CD4-positive, alpha-beta memory T cell (primary cell): Measurements from ENCODE around the gene LILRA2. TPM values are rescaled to one million over a fixed set of nuclear protein-coding genes. Genes with fewer than 3 reads are reported as not detected.
A peak's percentile ranks its signal among the peaks of the same experiment; 100 is the strongest.
"Not testable (repeated sequence)": the region's sequence is repeated elsewhere in the genome, so short reads cannot be mapped to it uniquely, and the experiment has no call there.

ENCODE experiments used
- CTCF ChIA-PET: fragments of 350-600 bp; sonication (Branson Sonifier 250); formaldehyde crosslinking; loops from one replicate; lab custom pipeline; 2021; ENCODE audit warnings: inconsistent platforms; ENCODE audit not compliant: partially characterized antibody; lab: Charles Lee
- POLR2A ChIA-PET: fragments of 350-600 bp; sonication (Branson Sonifier 250); formaldehyde crosslinking; loops from one replicate; lab custom pipeline; 2021; ENCODE audit not compliant: partially characterized antibody; lab: Charles Lee
- DNase-seq, 5 donors: peaks; one replicate each; pipeline versions ENCODE4 v3.0.0 to v3.0.0-alpha.2; 2020 to 2022; ENCODE audit warnings: mixed read lengths in 1 of 5
- H3K27ac ChIP-seq: one replicate; pipeline ENCODE4 v1.7.0; 2013; ENCODE audit warnings: low read depth, low read length
- H3K27me3 ChIP-seq: 2 replicates; pipeline ENCODE4 v1.7.0; 2013; ENCODE audit warnings: mild to moderate bottlenecking, low read length, moderate library complexity; ENCODE audit not compliant: insufficient read depth
- H3K36me3 ChIP-seq: 2 replicates; pipeline ENCODE4 v1.7.0; 2013; ENCODE audit warnings: mild to moderate bottlenecking, low read length, moderate library complexity; ENCODE audit not compliant: insufficient read depth
- H3K4me1 ChIP-seq: 2 replicates; pipeline ENCODE4 v1.7.0; 2013; ENCODE audit warnings: mild to moderate bottlenecking, low read length, moderate library complexity; ENCODE audit not compliant: insufficient read depth
- H3K4me3 ChIP-seq, 2 donors: one replicate each; pipeline ENCODE4 v1.7.0; 2013; ENCODE audit warnings: low read length in 2 of 2, mild to moderate bottlenecking in 1 of 2
- H3K9me3 ChIP-seq, 2 donors: one replicate each; pipeline ENCODE4 v1.7.0; 2013; ENCODE audit warnings: low read length in 2 of 2, control low read depth in 1 of 2; ENCODE audit not compliant: control insufficient read depth in 1 of 2
- H3K27ac Mint-ChIP-seq, 7 donors: one replicate each; pipeline ENCODE4 v1.8.0; 2020 to 2021; ENCODE audit warnings: mixed read lengths in 7 of 7, mild to moderate bottlenecking in 6 of 7, inconsistent platforms in 3 of 7, moderate library complexity in 3 of 7
- H3K27me3 Mint-ChIP-seq, 2 donors: one replicate each; pipeline ENCODE4 v1.8.0; 2020 to 2021; ENCODE audit warnings: mixed read lengths in 2 of 2
- H3K36me3 Mint-ChIP-seq, 2 donors: one replicate each; pipeline ENCODE4 v1.8.0; 2020 to 2021; ENCODE audit warnings: mixed read lengths in 2 of 2, inconsistent platforms in 1 of 2, mild to moderate bottlenecking in 1 of 2
- H3K4me1 Mint-ChIP-seq, 4 donors: one replicate each; pipeline ENCODE4 v1.8.0; 2020 to 2021; ENCODE audit warnings: mixed read lengths in 4 of 4, mild to moderate bottlenecking in 1 of 4
- H3K4me3 Mint-ChIP-seq, 8 donors: one replicate each; pipeline ENCODE4 v1.8.0; 2020 to 2021; ENCODE audit warnings: mixed read lengths in 8 of 8, mild to moderate bottlenecking in 7 of 8, moderate library complexity in 6 of 8, inconsistent platforms in 3 of 8
- H3K9me3 Mint-ChIP-seq, 8 donors: one replicate each; pipeline ENCODE4 v1.8.0; 2020 to 2021; ENCODE audit warnings: mixed read lengths in 8 of 8, mild to moderate bottlenecking in 5 of 8, inconsistent platforms in 3 of 8, moderate library complexity in 1 of 8
- intact Hi-C: fragments of 100-400 bp; cut with micrococcal nuclease; formaldehyde crosslinking; loops from one replicate; pipeline ENCODE4 v1.15.1; 2023
- polyA plus RNA-seq, 2 donors: library from polyadenylated mRNA; unstranded; fragments of 300-500 nt; fragmentation: Illumina TruSeq; gene quantifications; one replicate each; pipeline ENCODE4 v1.2.3, GENCODE V29; 2021
- total RNA-seq, 2 experiments: library from RNA; stranded (reverse); gene quantifications; one replicate each; pipeline ENCODE4 v1.2.3, GENCODE V29; 2021

The LILRA2 gene
- total and polyA plus RNA-seq, 4 experiments from 2014 or later, result 0.35 to 0.47 TPM; not detected in 2

DNA sequence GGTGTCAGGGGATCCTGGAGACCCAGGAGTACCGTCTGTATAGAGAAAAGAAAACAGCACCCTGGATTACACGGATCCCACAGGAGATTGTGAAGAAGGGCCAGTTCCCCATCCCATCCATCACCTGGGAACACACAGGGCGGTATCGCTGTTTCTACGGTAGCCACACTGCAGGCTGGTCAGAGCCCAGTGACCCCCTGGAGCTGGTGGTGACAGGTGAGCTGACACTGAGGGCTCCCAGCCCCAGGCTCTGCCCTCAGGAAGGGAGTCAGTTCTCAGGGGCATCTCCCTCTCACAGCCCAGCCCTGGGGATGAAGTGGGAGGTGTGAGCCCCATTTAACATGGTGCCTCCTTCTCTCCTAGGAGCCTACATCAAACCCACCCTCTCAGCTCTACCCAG is 21.1 kb downstream of the LILRA2 start:
- Mint-ChIP-seq H3K4me3 (no peak overlapping the region), H3K36me3 (no peaks in the 10 kb centered on the region), H3K27me3 (peaks cover 15 to 24% of the 10 kb centered on the region in 2 donors), H3K9me3 (peaks cover 0 to 20% (median 7%) of the 10 kb centered on the region in 8 donors), H3K27ac (no peak overlapping the region), H3K4me1 (no peaks in the 10 kb centered on the region)
- Histone ChIP-seq H3K4me3 (no peak overlapping the region), H3K4me1 (no peaks in the 10 kb centered on the region), H3K36me3 (no peaks in the 10 kb centered on the region), H3K27me3 (no peaks in the 10 kb centered on the region), H3K9me3 (no peaks in the 10 kb centered on the region), H3K27ac (no peak overlapping the region)
- ChIA-PET CTCF (no interaction called here), POLR2A (no interaction called here)
- intact Hi-C loops, result no loop called here
- DNase-seq, result no peak

DNA sequence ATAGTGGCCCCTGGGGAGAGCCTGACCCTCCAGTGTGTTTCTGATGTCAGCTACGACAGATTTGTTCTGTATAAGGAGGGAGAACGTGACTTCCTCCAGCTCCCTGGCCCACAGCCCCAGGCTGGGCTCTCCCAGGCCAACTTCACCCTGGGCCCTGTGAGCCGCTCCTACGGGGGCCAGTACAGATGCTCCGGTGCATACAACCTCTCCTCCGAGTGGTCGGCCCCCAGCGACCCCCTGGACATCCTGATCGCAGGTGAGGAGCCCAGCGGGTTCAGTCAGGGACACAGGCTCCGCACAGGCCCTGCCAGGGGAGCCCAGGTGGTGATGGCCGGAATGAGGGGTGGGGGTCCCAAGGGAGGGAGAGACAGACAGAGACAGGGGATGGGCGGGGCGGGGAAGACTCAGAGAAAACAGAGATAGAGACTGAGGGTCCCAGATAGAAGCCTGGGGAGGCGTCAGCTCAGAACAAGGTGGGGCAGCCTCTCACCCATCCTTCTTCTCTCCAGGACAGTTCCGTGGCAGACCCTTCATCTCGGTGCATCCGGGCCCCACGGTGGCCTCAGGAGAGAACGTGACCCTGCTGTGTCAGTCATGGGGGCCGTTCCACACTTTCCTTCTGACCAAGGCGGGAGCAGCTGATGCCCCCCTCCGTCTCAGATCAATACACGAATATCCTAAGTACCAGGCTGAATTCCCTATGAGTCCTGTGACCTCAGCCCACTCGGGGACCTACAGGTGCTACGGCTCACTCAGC is 22.3 kb downstream of the LILRA2 start:
- H3K36me3 Mint-ChIP-seq, H3K4me3 ChIP-seq, H3K4me1 ChIP-seq, H3K4me3 Mint-ChIP-seq, H3K4me1 Mint-ChIP-seq, POLR2A ChIA-PET, H3K9me3 ChIP-seq, H3K27me3 ChIP-seq, CTCF ChIA-PET, H3K27ac Mint-ChIP-seq, intact Hi-C loops, DNase-seq, H3K36me3 ChIP-seq, H3K27ac ChIP-seq: not testable (repeated sequence)
- Mint-ChIP-seq H3K27me3 (peaks cover 19 to 24% of the 10 kb centered on the region in 2 donors), H3K9me3 (peaks cover 0 to 14% (median 4%) of the 10 kb centered on the region in 8 donors)

GRCh38 chr19:54600212-54600611 is 26.6 kb downstream of the LILRA2 start:
- H3K27ac ChIP-seq, result no peak overlapping the region
- CTCF ChIA-PET, result no interaction called here

DNA sequence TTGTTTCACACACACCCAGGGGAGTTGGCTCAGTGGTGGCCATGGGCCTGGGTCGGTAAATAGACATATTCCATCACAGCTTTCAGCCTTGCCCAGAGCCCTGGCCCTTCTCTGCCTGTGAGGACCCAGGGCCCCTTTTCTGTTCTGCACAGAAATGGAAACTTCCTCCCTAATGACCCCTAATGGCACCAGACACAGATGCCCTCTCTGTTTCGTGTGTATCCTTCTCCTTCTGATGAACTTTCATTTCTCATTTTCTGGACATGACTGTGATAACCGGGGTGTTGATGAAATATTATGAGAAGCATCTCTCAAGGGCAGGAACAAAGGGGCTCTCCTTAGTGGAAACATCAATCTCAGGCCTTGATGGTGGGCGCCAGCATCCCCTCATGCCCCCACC is 32.6 kb downstream of the LILRA2 start:
- intact Hi-C loops, result no loop called here
- Histone ChIP-seq H3K9me3 (no peaks in the 10 kb centered on the region), H3K27ac (no peak overlapping the region), H3K4me1 (no peaks in the 10 kb centered on the region), H3K36me3 (no peaks in the 10 kb centered on the region), H3K4me3 (no peak overlapping the region), H3K27me3 (no peaks in the 10 kb centered on the region)
- ChIA-PET POLR2A (no interaction called here), CTCF (no interaction called here)
- H3K27ac Mint-ChIP-seq, result no peak overlapping the region
- peaks cover 0 to 30% (median 13%) of the 10 kb centered on the region in 8 donors for H3K9me3 Mint-ChIP-seq
- no peaks in the 10 kb centered on the region for H3K4me1 Mint-ChIP-seq
- peaks cover 15 to 29% of the 10 kb centered on the region in 2 donors for H3K27me3 Mint-ChIP-seq
- no peaks in the 10 kb centered on the region for H3K36me3 Mint-ChIP-seq
- no peak overlapping the region for H3K4me3 Mint-ChIP-seq
- DNase-seq, result no peak

More at GRCh38 chr19:54600212-54600611, 26.6 kb downstream of the LILRA2 start:
- Mint-ChIP-seq H3K4me3 (no peak overlapping the region), H3K27me3 (peaks cover 10 to 19% of the 10 kb centered on the region in 2 donors), H3K9me3 (peaks cover 0 to 12% (median 5%) of the 10 kb centered on the region in 8 donors), H3K27ac (no peak overlapping the region), H3K4me1 (no peaks in the 10 kb centered on the region), H3K36me3 (no peaks in the 10 kb centered on the region)
- DNase-seq, result no peak
- no peaks in the 10 kb centered on the region for H3K9me3 ChIP-seq
- no peak overlapping the region for H3K4me3 ChIP-seq
- no peaks in the 10 kb centered on the region for H3K4me1 ChIP-seq
- no peaks in the 10 kb centered on the region for H3K27me3 ChIP-seq
- POLR2A ChIA-PET, result no interaction called here
- intact Hi-C loops, result no loop called here
- no peaks in the 10 kb centered on the region for H3K36me3 ChIP-seq

- H3K9me3 Mint-ChIP-seq, result peaks cover 0 to 30% (median 13%) of the 10 kb centered on the region in 8 donors
- Histone ChIP-seq H3K4me3 (no peak overlapping the region), H3K36me3 (no peaks in the 10 kb centered on the region), H3K27me3 (no peaks in the 10 kb centered on the region), H3K27ac (no peak overlapping the region), H3K4me1 (no peaks in the 10 kb centered on the region), H3K9me3 (no peaks in the 10 kb centered on the region)
- H3K36me3 Mint-ChIP-seq, result no peaks in the 10 kb centered on the region
- H3K4me3 Mint-ChIP-seq, result no peak overlapping the region
- peaks cover 15 to 27% of the 10 kb centered on the region in 2 donors for H3K27me3 Mint-ChIP-seq
- no peaks in the 10 kb centered on the region for H3K4me1 Mint-ChIP-seq
- H3K27ac Mint-ChIP-seq, result peak overlapping the region in 1 of 7 donors; percentile 35
- POLR2A ChIA-PET, result no interaction called here
- DNase-seq, result no peak
- intact Hi-C loops, result no loop called here
- CTCF ChIA-PET, result no interaction called here
Observed at GRCh38 chr19:54606891-54607784, 33.5 kb downstream of the LILRA2 start.

- H3K9me3 ChIP-seq, result no peaks in the 10 kb centered on the region
- ChIA-PET CTCF (no interaction called here), POLR2A (no interaction called here)
- peaks cover 15 to 26% of the 10 kb centered on the region in 2 donors for H3K27me3 Mint-ChIP-seq
- no peaks in the 10 kb centered on the region for H3K4me1 Mint-ChIP-seq
- no peak overlapping the region for H3K27ac ChIP-seq
- H3K4me3 ChIP-seq, result no peak overlapping the region
- H3K36me3 Mint-ChIP-seq, result no peaks in the 10 kb centered on the region
- no peaks in the 10 kb centered on the region for H3K27me3 ChIP-seq
- H3K4me1 ChIP-seq, result no peaks in the 10 kb centered on the region
- intact Hi-C loops, result no loop called here
- DNase-seq, result no peak
- H3K9me3 Mint-ChIP-seq, result peaks cover 0 to 30% (median 15%) of the 10 kb centered on the region in 8 donors
- no peaks in the 10 kb centered on the region for H3K36me3 ChIP-seq
- H3K4me3 Mint-ChIP-seq, result no peak overlapping the region
- H3K27ac Mint-ChIP-seq, result no peak overlapping the region
Observed at GRCh38 chr19:54607785-54608150, 34.2 kb downstream of the LILRA2 start.

GRCh38 chr19:54608205-54608604 is 34.6 kb downstream of the LILRA2 start:
- ChIA-PET CTCF (no interaction called here), POLR2A (no interaction called here)
- Histone ChIP-seq H3K36me3 (no peaks in the 10 kb centered on the region), H3K9me3 (no peaks in the 10 kb centered on the region), H3K27me3 (no peaks in the 10 kb centered on the region), H3K4me3 (no peak overlapping the region), H3K27ac (no peak overlapping the region), H3K4me1 (no peaks in the 10 kb centered on the region)
- no peaks in the 10 kb centered on the region for H3K36me3 Mint-ChIP-seq
- H3K27ac Mint-ChIP-seq, result no peak overlapping the region
- no peaks in the 10 kb centered on the region for H3K4me1 Mint-ChIP-seq
- intact Hi-C loops, result no loop called here
- DNase-seq, result no peak
- peaks cover 15 to 26% of the 10 kb centered on the region in 2 donors for H3K27me3 Mint-ChIP-seq
- peaks cover 0 to 30% (median 16%) of the 10 kb centered on the region in 8 donors for H3K9me3 Mint-ChIP-seq
- H3K4me3 Mint-ChIP-seq, result no peak overlapping the region
